Measurements from ENCODE around the gene CAMK1D.

Gene CAMK1D

DNA sequence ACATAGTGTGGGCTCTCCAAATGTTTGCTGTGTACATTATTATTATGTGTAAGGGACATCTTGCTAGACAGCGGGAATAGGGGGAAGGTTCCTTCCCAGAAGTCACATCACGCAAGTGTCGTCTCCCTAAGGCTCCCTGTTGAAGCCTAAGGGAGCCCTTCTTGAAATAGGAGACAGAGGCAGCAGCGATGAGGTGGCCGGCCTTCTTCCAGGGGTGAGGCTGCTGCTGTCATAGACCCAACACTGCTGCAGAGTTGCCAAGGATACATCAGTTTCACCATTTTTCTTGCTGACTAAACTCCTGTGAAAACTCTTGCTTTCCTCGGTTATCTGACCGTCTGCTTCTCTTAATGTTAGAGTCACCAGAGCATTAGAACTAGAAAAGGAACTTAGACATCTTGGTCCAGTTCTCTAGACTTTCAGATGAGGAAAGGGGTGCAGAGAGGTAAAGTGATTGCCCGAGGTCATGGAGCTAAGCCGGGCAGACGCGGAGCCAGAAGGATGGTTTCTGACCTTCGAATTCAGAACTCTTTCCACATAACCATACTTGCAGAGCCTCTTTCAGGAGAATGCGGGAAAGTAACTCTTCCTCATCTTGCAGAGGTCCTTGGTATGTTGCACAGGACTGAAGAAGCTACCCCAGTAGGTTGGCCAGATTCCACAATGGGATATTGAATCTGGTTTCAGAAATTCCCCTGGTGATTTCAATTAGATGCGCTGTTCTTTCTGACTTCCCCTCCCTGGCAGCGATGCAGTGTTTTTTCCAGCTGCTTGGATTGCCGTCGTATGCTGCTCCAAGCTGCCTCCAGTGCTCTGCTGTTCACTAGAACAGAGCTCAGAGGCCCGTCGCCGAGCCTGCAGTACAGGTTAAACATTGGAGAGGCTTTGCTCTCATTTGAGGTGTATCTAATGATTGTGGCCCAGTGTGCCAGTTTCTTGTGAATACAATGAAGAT is 217.1 kb downstream of the CAMK1D start:
- H3K4me3 ChIP-seq (ENCODE audit: low read depth, low read length) = no peak overlapping the region
- DNase-seq (ENCODE audit: low read depth, low spot score) = peak; percentile 65
- in situ Hi-C loops (cut with HindIII; ENCODE audit: low sequenced_read_pairs) = no loop called here
- TF ChIP-seq CTCF (IDR thresholded peaks at IDR 0.05; ENCODE audit: low read depth, low read length) = no peak

GRCh38 chr10:12568391-12569009 is 219.2 kb downstream of the CAMK1D start:
- DNase-seq (ENCODE audit: low read depth, low spot score) = no peak
- no peak for TF ChIP-seq CTCF (IDR thresholded peaks at IDR 0.05; ENCODE audit: low read depth, low read length)
- H3K4me3 ChIP-seq (ENCODE audit: low read depth, low read length) = no peak overlapping the region
- in situ Hi-C loops (cut with HindIII; ENCODE audit: low sequenced_read_pairs) = no loop called here

DNA sequence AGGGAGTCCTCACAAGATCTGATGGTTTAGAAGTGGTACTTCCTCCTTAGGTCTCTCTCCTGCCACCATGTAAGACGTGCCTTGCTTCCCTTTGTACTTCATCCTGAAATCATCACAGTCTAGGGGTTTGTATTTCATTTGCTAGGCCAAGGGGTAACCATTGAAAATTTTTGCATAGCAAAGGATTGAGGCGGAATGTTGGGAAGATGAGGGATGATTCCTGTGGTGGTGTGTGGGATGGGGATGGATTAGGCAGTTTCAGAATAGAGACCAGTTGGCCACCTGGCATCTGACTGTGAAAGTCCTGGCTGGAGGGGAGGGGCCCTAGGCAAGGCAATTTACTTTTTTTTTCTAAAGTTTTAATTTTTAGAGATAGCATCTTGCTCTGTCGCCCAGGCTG is 222.9 kb downstream of the CAMK1D start:
- no peak for TF ChIP-seq CTCF (IDR thresholded peaks at IDR 0.05; ENCODE audit: low read depth, low read length)
- in situ Hi-C loops (cut with HindIII; ENCODE audit: low sequenced_read_pairs) = no loop called here
- no peak for DNase-seq (ENCODE audit: low read depth, low spot score)
- H3K4me3 ChIP-seq (ENCODE audit: low read depth, low read length) = no peak overlapping the region

DNA sequence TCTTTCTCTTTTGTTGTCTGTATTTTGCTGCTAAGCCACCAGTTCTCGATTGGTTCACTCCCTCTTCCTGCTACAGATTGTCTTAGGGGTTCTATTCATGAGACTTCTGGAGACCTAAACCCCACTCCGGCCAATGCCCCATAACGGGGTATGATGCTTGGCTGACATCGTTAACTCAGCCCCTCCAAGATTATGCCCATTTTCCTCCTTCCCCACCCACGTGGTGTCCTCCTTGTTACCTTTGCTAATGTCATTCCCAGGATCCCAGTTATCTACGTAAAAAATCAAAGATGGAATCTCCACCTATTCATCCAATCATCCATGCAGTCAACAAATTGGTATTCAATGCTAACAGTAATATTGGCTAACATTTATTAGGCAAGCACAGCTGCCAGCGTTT is 228.3 kb downstream of the CAMK1D start:
- H3K4me3 ChIP-seq (ENCODE audit: low read depth, low read length) = no peak overlapping the region
- in situ Hi-C loops (cut with HindIII; ENCODE audit: low sequenced_read_pairs) = no loop called here
- DNase-seq (ENCODE audit: low read depth, low spot score) = no peak
- no peak for TF ChIP-seq CTCF (IDR thresholded peaks at IDR 0.05; ENCODE audit: low read depth, low read length)

GRCh38 chr10:12579954-12580858 is 230.9 kb downstream of the CAMK1D start:
- in situ Hi-C loops (cut with HindIII; ENCODE audit: low sequenced_read_pairs) = no loop called here
- H3K4me3 ChIP-seq (ENCODE audit: low read depth, low read length) = no peak overlapping the region
- peak; percentile 47 for DNase-seq (ENCODE audit: low read depth, low spot score)
- no peak for TF ChIP-seq CTCF (IDR thresholded peaks at IDR 0.05; ENCODE audit: low read depth, low read length)

All from astrocyte of the spinal cord (primary cell).